Stimulated activated CD8-positive, alpha-beta memory T cell treated with anti-CD3 and anti-CD28 coated beads, Interleukin-7, amount 100 ng/mL, for 1 hour (primary cell): Measurements from ENCODE around the gene IQCC.
A peak's percentile ranks its signal among the peaks of the same experiment; 100 is the strongest.
"Not testable (repeated sequence)": the region's sequence is repeated elsewhere in the genome, so short reads cannot be mapped to it uniquely, and the experiment has no call there.

ENCODE experiments used
- DNase-seq, 2 donors: peaks; one replicate each; pipeline ENCODE4 v3.0.0-alpha.2; 2020; ENCODE audit warnings: low read depth in 2 of 2

IQCC gene

GRCh38 chr1:32205401-32206370, at the start of gene IQCC:
TSS of gene IQCC (plus strand) at chr1:32205671. CDS start at chr1:32205682, 11 bp downstream.
- DNase-seq: peak; percentile 66 to 68

GRCh38 chr1:32159189-32159588, 46.3 kb upstream of the IQCC start:
- DNase-seq: no peak

- DNase-seq: no peak
Observed at GRCh38 chr1:32163405-32163804, 42.1 kb upstream of the IQCC start.

GRCh38 chr1:32165633-32166032, 39.8 kb upstream of the IQCC start:
- not testable (repeated sequence) for DNase-seq

GRCh38 chr1:32170991-32171390, 34.5 kb upstream of the IQCC start:
- no peak for DNase-seq

GRCh38 chr1:32172621-32173245, 32.7 kb upstream of the IQCC start:
- no peak for DNase-seq

- DNase-seq: no peak
Observed at GRCh38 chr1:32178380-32179192, 26.9 kb upstream of the IQCC start.

- DNase-seq: no peak
Observed at GRCh38 chr1:32179193-32179442, 26.4 kb upstream of the IQCC start.

- DNase-seq: peak; percentile 73 to 74
Observed at GRCh38 chr1:32179443-32180185, 25.9 kb upstream of the IQCC start, which contains the start of gene TXLNA. TSS of gene TXLNA (plus strand) at chr1:32179675. CDS start at chr1:32180346, 671 bp downstream.

GRCh38 chr1:32180186-32181060, 25.0 kb upstream of the IQCC start:
- DNase-seq: no peak

- DNase-seq: no peak
Observed at GRCh38 chr1:32181065-32181464, 24.4 kb upstream of the IQCC start.

- no peak for DNase-seq
Observed at GRCh38 chr1:32181563-32181962, 23.9 kb upstream of the IQCC start.

- DNase-seq: no peak
Observed at GRCh38 chr1:32182060-32182459, 23.4 kb upstream of the IQCC start.

- no peak for DNase-seq
Observed at GRCh38 chr1:32184650-32185049, 20.8 kb upstream of the IQCC start.

GRCh38 chr1:32186077-32186476, 19.4 kb upstream of the IQCC start:
- no peak for DNase-seq

- DNase-seq: no peak
Observed at GRCh38 chr1:32186491-32186890, 19.0 kb upstream of the IQCC start.

GRCh38 chr1:32187850-32188249, 17.6 kb upstream of the IQCC start:
- no peak for DNase-seq

- no peak for DNase-seq
Observed at GRCh38 chr1:32192220-32192948, 13.1 kb upstream of the IQCC start.

GRCh38 chr1:32194984-32195383, 10.5 kb upstream of the IQCC start:
- no peak for DNase-seq

GRCh38 chr1:32195531-32195930, 9.9 kb upstream of the IQCC start:
- DNase-seq: no peak
